SK-N-SH treated with all-trans-retinoic acid at 6 μM for 48 hours (cell line): ENCODE results near the gene SIL1.

Source experiments
- ATAC-seq: fragments of 200-7000 bp; cut with Tn5 transposase; 3 replicates; pipeline ENCODE4 v1.9.1; 2020; ENCODE audit warnings: mild to moderate bottlenecking, moderate library complexity
- ARNTL ChIP-seq: fragments of 450-650 bp; formaldehyde crosslinking; IDR thresholded peaks from 2 replicates; pipeline ENCODE4 v1.5.0; 2020; ENCODE audit warnings: low read depth, mild to moderate bottlenecking, moderate library complexity, borderline replicate concordance
- BACH2 ChIP-seq: fragments of 250-450 bp; sonication (Bioruptor Pico); IDR thresholded peaks from 2 replicates; pipeline ENCODE4 v1.9.0; 2021; ENCODE audit warnings: mild to moderate bottlenecking, borderline replicate concordance
- CREB5 ChIP-seq: fragments of 250-450 bp; sonication (Bioruptor Pico); IDR thresholded peaks from 2 replicates; pipeline ENCODE4 v1.5.1; 2020; ENCODE audit warnings: low read depth, mild to moderate bottlenecking, moderate library complexity
- CSDC2 ChIP-seq: fragments of 250-450 bp; sonication (Bioruptor Pico); IDR thresholded peaks from 2 replicates; pipeline ENCODE4 v1.5.0; 2020; ENCODE audit warnings: mild to moderate bottlenecking, moderate library complexity
- CSRNP3 ChIP-seq: fragments of 250-450 bp; sonication (Bioruptor Pico); IDR thresholded peaks from 2 replicates; pipeline ENCODE4 v1.5.1; 2021; ENCODE audit warnings: mild to moderate bottlenecking, moderate library complexity
- ESRRG ChIP-seq: fragments of 250-450 bp; sonication (Bioruptor Pico); IDR thresholded peaks from 2 replicates; pipeline ENCODE4 v1.6.1; 2021; ENCODE audit warnings: mild to moderate bottlenecking
- GLIS3 ChIP-seq: fragments of 250-450 bp; sonication (Bioruptor Pico); IDR thresholded peaks from 2 replicates; pipeline ENCODE4 v1.5.0; 2020; ENCODE audit warnings: mild to moderate bottlenecking, moderate library complexity
- ISL1 ChIP-seq: fragments of 250-450 bp; sonication (Bioruptor Pico); IDR thresholded peaks from 2 replicates; pipeline ENCODE4 v2.1.2; 2022; ENCODE audit warnings: mild to moderate bottlenecking, moderate library complexity
- OSR1 ChIP-seq: fragments of 250-450 bp; sonication (Bioruptor Pico); IDR thresholded peaks from 2 replicates; pipeline ENCODE4 v1.8.0; 2022; ENCODE audit warnings: moderate library complexity, mild to moderate bottlenecking, inconsistent platforms
- PATZ1 ChIP-seq: fragments of 250-450 bp; sonication (Bioruptor Pico); IDR thresholded peaks from 2 replicates; pipeline ENCODE4 v1.8.0; 2020; ENCODE audit warnings: mild to moderate bottlenecking, moderate library complexity, borderline replicate concordance
- POU6F1 ChIP-seq: fragments of 250-450 bp; sonication (Bioruptor Pico); IDR thresholded peaks from 2 replicates; pipeline ENCODE4 v1.8.0; 2021; ENCODE audit warnings: low read depth, mild to moderate bottlenecking, moderate library complexity, borderline replicate concordance
- PPARA ChIP-seq: fragments of 250-450 bp; sonication (Bioruptor Pico); IDR thresholded peaks from 2 replicates; pipeline ENCODE4 v1.5.0; 2020; ENCODE audit warnings: mild to moderate bottlenecking, borderline replicate concordance
- RARB ChIP-seq: fragments of 250-450 bp; sonication (Bioruptor Pico); IDR thresholded peaks from 2 replicates; pipeline ENCODE4 v1.8.0; 2021; ENCODE audit warnings: mild to moderate bottlenecking, moderate library complexity
- SNAI2 ChIP-seq: fragments of 250-450 bp; sonication (Bioruptor Pico); IDR thresholded peaks from 2 replicates; pipeline ENCODE4 v1.5.0; 2020; ENCODE audit warnings: mild to moderate bottlenecking, moderate library complexity
- TCF4 ChIP-seq: fragments of 250-450 bp; sonication (Bioruptor Pico); IDR thresholded peaks from 2 replicates; pipeline ENCODE4 v1.8.0; 2021; ENCODE audit warnings: mild to moderate bottlenecking, moderate library complexity, borderline replicate concordance
- TOX ChIP-seq: fragments of 250-450 bp; sonication (Bioruptor Pico); IDR thresholded peaks from 2 replicates; pipeline ENCODE4 v1.8.0; 2021; ENCODE audit warnings: mild to moderate bottlenecking, moderate library complexity, borderline replicate concordance
- TSHZ2 ChIP-seq: fragments of 250-450 bp; sonication (Bioruptor Pico); IDR thresholded peaks from 2 replicates; pipeline ENCODE4 v1.5.0; 2020; ENCODE audit warnings: mild to moderate bottlenecking, moderate library complexity
- ZC3H10 ChIP-seq: fragments of 250-450 bp; sonication (Bioruptor Pico); IDR thresholded peaks from 2 replicates; pipeline ENCODE4 v1.5.1; 2021; ENCODE audit warnings: mild to moderate bottlenecking, moderate library complexity
- ZFP3 ChIP-seq: fragments of 250-450 bp; sonication (Bioruptor Pico); IDR thresholded peaks from 2 replicates; pipeline ENCODE4 v1.5.0; 2020; ENCODE audit warnings: mild to moderate bottlenecking, moderate library complexity
- ZFP30 ChIP-seq: fragments of 450-650 bp; formaldehyde crosslinking; IDR thresholded peaks from 2 replicates; pipeline ENCODE4 v1.5.0; 2022; ENCODE audit warnings: mild to moderate bottlenecking, moderate library complexity
- ZNF565 ChIP-seq: fragments of 450-650 bp; formaldehyde crosslinking; conservative IDR thresholded peaks from 2 replicates; pipeline ENCODE4 v1.5.0; 2020; ENCODE audit warnings: low read depth, mild to moderate bottlenecking, moderate library complexity
- ZNF70 ChIP-seq: fragments of 450-650 bp; formaldehyde crosslinking; IDR thresholded peaks from 2 replicates; pipeline ENCODE4 v1.5.0; 2020; ENCODE audit warnings: mild to moderate bottlenecking, moderate library complexity
- ZNF8 ChIP-seq: fragments of 450-650 bp; formaldehyde crosslinking; IDR thresholded peaks from 2 replicates; pipeline ENCODE4 v1.5.0; 2020; ENCODE audit warnings: mild to moderate bottlenecking, moderate library complexity

The SIL1 gene

GRCh38 chr5:139079225-139079990, 118.8 kb downstream of the SIL1 start:
- ATAC-seq: no peak
- no peak for TF ChIP-seq ARNTL
- no peak for TF ChIP-seq CSRNP3 (CRISPR knock-in tag)
- TF ChIP-seq PPARA: no peak
- TF ChIP-seq ZC3H10: no peak
- TF ChIP-seq RARB (CRISPR knock-in tag): no peak
- no peak for TF ChIP-seq ESRRG (CRISPR knock-in tag)
- TF ChIP-seq OSR1 (CRISPR knock-in tag): no peak
- no peak for TF ChIP-seq ZFP30 (CRISPR knock-in tag)
- no peak for TF ChIP-seq GLIS3 (CRISPR knock-in tag)
- no peak for TF ChIP-seq ZNF8
- no peak for TF ChIP-seq PATZ1 (CRISPR knock-in tag)
- no peak for TF ChIP-seq TCF4 (CRISPR knock-in tag)
- no peak for TF ChIP-seq TSHZ2 (CRISPR knock-in tag)
- no peak for TF ChIP-seq TOX
- TF ChIP-seq ZNF565: no peak
- no peak for TF ChIP-seq ZFP3
- no peak for TF ChIP-seq BACH2
- no peak for TF ChIP-seq CSDC2 (CRISPR knock-in tag)
- TF ChIP-seq ZNF70 (CRISPR knock-in tag): no peak
- TF ChIP-seq POU6F1 (CRISPR knock-in tag): no peak

- no peak for ATAC-seq
- TF ChIP-seq PPARA (no peak), PATZ1 (CRISPR knock-in tag) (no peak), ZNF8 (no peak), ZNF565 (no peak), ZNF70 (CRISPR knock-in tag) (no peak), GLIS3 (CRISPR knock-in tag) (no peak), OSR1 (CRISPR knock-in tag) (no peak), CSRNP3 (CRISPR knock-in tag) (no peak), POU6F1 (CRISPR knock-in tag) (no peak), BACH2 (no peak), ESRRG (CRISPR knock-in tag) (no peak), SNAI2 (CRISPR knock-in tag) (no peak), CSDC2 (CRISPR knock-in tag) (no peak), ISL1 (no peak), CREB5 (CRISPR knock-in tag) (no peak)
These were observed 119.8 kb downstream of the SIL1 start for GRCh38 chr5:139078345-139078744.
